HG02852 (cell line): ENCODE results near the gene MGME1.
"Not testable (repeated sequence)": the region's sequence is repeated elsewhere in the genome, so short reads cannot be mapped to it uniquely, and the experiment has no call there.

ENCODE experiments used
- ATAC-seq: cut with Tn5 transposase; IDR thresholded peaks from one replicate; pipeline ENCODE4 v1.9.1; 2021; ENCODE audit warnings: mild to moderate bottlenecking, moderate library complexity; ENCODE audit not compliant: unreplicated experiment

Gene MGME1

DNA sequence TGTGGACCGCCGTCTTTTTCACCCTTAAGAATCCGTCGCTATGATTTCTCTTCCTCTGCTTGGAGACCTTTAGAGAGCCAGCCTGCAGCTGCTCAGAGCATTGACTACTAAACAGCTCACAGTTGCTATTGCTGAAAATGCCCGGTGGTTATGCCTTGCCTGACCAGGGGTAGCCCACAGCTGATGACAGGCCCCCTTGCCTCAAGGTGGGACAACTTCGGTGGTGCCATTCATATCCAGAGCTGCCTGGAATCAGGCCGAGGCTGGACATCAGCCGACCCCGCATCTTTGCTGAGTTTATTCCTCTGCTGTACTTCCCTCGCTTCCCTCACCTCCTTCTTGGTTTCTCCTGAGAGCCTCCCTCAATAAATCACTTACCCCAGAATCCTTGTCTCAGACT, 49.3 kb downstream of the MGME1 start:
- ATAC-seq, result no peak

DNA sequence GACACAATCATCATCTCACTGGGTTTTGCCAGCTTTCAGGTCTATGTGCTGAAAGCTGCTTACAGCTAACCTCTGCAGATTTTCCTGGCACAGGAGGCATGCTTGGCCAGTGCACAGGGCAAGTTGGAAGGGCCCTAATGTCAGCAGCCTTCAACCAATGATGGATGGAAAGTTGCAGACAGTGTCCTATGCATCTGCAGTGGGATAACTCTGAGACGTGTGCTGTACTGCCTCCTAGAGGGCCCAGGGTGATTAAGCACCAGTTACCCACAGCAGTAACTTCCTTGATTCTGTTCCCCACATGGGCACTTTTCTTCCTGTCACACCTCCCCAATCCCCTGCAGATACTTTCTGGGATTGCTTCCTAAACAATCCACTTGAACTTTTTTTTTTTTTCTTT, 50.2 kb downstream of the MGME1 start:
- ATAC-seq, result peak; percentile 56

- no peak for ATAC-seq
These were observed 52.1 kb downstream of the MGME1 start for GRCh38 chr20:18020931-18021330.

DNA sequence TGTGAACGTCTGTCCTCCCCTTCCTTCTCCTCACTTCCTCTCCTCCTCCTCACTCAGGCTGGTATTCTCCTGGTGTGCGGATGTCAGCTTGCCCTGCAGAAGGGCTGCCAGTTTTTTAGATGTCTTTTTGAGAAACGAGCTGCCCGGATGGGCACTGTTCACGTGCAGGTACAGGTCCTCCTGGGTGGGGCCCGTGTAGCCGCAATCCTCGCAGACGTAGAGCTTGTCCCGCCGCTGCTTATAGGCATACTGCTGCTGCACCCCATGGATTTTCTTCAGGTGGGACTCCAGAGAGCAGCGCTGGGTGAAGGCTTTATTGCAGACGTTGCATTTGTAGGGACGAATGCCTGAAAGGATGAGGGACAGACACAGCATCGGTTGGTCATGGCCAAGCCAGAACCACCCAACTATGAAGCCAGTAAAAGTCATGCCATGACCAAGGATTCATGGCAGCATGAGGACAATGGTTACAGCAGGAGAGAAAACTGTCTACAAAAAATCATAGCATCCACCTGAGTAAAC, 55.8 kb downstream of the MGME1 start:
- ATAC-seq, result no peak

- not testable (repeated sequence) for ATAC-seq
These were observed 58.2 kb downstream of the MGME1 start for GRCh38 chr20:18027011-18027410.

DNA sequence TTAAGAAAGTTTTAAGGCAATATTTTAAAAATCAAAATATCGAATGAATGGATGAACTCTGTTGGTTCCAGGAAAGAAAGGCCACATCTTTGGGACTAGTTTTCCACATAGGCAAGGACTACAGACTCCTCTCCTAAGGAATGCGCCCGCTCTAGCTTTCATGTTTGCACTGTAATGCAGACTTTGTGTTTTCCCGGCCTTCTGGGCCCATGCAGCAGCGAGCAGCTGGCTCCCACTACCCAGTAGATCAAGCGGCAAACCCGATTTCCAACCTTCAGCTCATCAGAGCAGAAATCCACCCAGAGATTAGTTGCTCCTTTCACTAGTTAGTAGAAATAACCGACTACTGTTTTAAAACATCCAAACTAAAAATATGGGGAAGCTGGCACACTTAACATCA, 61.2 kb downstream of the MGME1 start:
- ATAC-seq, result no peak

GRCh38 chr20:18031050-18031449, 62.2 kb downstream of the MGME1 start:
- no peak for ATAC-seq

- ATAC-seq, result no peak
These were observed 63.2 kb downstream of the MGME1 start for GRCh38 chr20:18031888-18032509.

GRCh38 chr20:18032977-18033892, 64.4 kb downstream of the MGME1 start:
- ATAC-seq, result no peak

DNA sequence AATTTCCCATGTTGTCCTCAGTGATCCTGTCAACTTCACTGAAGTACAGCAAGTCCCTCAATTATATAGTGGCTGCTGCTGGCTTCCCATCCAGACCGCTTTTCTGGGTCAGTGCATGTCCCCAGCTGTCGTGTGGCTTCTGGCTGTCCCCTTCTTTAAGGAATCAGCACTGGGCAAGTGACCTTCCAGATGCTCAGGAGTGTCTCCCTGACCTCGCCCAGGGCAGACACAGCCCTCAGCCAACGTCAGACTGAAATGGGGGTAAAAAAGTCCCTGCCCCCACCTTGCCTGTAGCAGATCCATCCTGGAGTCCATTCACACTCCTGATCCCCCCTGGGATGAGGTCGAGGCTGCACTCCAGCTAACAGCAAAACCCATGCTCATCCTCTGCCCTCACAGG, 65.2 kb downstream of the MGME1 start:
- ATAC-seq, result no peak

DNA sequence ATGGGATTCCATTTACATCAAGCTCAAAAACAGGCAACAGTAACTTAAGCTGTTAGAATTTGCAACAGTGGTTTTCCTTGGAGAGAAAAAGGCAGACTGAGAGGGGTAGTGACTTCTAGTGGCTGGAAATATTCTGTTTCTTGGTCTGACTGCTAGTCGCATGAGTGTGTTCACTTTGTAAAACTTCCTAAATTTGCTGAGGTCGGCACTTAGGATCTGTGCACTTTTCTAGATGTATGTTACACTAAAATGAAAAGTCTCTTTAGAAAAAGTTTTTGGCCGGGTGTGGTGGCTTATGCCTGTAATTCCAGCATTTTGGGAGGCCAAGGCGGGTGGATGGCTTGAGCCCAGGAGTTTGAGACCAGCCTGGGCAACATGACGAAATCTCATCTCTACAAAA, 70.2 kb downstream of the MGME1 start:
- no peak for ATAC-seq
